GM18502 (cell line): ENCODE measurements around the gene TNNI2.

Experiments
- ATAC-seq: cut with Tn5 transposase; IDR thresholded peaks from one replicate; pipeline ENCODE4 v1.9.1; 2021; ENCODE audit warnings: mild to moderate bottlenecking; ENCODE audit not compliant: unreplicated experiment, poor library complexity

TNNI2 gene

GRCh38 chr11:1844221-1845094, 5.7 kb downstream of the TNNI2 start:
- ATAC-seq: no peak

DNA sequence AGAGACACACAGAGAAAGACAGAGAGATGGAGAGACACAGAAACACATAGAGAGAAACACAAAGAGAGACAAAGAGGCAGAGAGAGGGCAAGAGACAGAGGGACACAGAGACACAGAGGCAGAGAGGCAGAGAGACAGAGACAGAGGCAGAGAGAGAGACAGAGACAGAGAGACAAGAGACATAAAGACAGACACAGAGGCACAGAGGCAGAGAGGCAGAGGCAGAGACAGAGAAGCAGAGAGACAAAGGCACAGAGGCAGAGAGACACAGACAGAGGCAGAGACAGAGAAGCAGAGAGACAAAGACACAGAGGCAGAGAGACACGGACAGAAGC, 6.3 kb downstream of the TNNI2 start:
- ATAC-seq: no peak

- no peak for ATAC-seq
Measured at GRCh38 chr11:1845561-1846452, 7.0 kb downstream of the TNNI2 start.

GRCh38 chr11:1846453-1846932, 7.7 kb downstream of the TNNI2 start:
- ATAC-seq: no peak

GRCh38 chr11:1847006-1847735, 8.4 kb downstream of the TNNI2 start:
- no peak for ATAC-seq

- ATAC-seq: no peak
Measured at GRCh38 chr11:1847926-1848639, 9.3 kb downstream of the TNNI2 start.

- ATAC-seq: no peak
Measured at GRCh38 chr11:1848640-1849430, 10.1 kb downstream of the TNNI2 start.

DNA sequence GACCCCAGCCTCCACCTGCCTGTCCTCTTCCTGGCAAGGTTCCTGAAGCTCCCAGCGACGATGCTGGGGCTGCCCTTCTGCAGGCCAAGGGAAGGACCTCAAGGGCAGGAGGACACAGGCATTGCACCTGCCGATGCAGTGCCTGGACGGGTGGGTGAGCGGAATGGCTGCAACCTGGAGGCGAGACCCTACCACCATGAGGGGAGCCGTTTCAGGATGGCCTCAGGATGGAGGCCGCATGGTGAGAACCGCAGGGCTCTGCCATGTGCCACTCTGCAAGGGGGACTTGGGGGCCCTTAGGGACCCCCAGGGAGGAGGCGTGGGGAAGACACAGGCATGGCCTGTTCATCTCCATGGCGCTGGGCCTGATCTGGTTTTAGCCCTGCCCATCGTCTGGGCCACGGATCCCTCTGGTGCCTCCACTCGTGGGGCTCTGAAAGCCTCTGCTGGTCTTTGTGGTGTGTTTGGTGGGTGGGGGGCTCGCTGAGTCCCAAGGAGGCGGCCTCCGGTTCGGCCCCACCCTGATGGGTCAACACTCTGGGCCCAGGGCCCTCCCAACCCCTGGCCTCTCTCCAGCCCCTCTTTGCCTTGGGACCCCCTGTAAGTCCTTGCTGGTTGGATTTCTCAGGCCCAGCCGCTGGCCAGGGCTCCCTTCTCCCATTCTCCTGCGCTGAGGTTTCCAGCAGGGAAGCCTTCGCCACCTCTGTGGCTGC, 12.8 kb downstream of the TNNI2 start:
- ATAC-seq: no peak

DNA sequence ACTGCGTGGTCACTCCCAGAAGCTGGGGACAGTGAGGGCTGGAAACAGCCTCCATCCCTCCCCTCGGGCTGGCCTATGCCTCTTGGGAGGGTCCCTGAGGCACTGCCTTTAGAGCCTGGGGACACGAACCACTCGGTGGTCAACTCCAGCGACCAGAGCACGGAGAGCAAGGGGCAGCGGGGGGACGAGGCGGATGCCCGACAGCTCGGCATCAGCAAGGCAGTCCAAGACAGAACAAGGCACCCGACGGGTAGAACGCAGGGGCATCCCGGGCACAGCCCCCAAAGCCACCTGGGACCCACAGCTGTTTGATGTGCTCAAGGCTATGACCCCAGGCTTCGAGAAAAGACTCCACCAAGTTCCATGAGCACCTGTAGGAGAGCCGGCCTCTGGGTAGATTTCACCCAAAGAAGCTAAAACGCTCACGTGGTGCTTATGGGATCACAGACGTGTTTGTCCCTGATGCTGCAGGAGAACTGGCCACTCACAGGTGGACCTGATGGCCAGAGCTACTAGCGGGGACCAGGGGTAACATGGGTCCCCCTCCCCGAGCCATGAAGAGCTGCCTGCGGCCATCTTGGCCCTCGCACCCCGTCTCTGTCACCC, 13.6 kb downstream of the TNNI2 start:
- peak; percentile 2 for ATAC-seq

DNA sequence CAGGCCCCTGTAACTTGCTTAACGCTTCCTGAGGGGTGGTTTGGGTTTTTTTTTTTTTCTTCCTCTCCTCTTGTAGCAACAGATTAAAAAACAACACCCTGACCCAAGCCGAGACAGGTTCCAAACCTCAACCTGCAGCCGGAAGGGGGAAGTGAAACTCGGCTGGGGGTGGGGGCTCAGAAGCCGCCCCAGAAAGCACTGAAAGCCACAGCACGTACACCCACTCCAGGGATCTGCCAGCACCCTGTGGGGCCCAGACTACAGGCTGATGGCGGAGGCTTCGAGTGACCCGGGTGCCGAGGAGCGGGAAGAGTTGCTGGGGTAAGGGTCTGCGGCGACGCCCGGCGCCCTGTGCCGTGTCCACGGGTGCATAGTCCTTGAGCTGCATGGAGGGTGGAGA, 14.1 kb downstream of the TNNI2 start, which contains the start of gene LSP1:
Gene LSP1 (plus strand): TSS at position 208 of the 400 bp plus-strand sequence. CDS start 61 bp downstream, at position 269.
- ATAC-seq: peak; percentile 53

DNA sequence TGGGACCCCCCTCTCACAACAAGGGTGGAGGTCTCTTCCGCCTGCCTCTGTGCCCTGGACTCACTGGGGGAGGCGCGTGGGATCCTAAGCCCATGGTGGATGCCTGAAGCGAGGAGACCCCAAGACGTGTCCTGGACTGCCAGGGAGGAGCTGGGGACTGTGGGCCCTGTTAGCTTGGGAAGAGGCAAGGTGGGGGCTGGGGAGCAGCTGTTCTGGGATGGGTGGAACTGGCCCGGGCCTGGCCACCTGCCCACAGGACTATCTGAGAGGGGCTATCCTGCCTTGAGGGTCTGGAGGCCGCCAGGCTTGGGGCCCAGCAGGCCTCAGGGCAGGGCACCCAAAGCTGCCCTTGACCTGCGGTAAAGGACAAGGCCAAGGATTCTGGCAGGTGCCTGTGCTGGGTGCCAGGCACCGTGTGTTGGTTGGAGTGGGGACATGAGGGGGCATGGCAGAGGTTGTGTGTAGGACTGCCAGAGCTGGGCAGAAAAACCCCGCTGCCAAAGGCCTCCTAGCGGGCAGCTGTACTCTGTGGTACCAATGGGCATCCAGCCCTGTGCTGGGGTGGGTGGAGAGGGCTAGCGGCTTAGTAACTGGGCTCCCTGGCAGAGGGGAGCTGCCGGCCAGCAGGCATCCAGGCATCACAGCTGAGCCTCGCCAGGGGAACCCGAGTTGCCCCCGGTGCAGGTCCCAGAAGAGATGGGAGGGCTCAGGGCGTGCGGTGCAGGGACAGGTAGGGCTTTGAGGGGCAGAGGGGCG, 14.8 kb downstream of the TNNI2 start:
- ATAC-seq: no peak

- peak; percentile 20 for ATAC-seq
Measured at GRCh38 chr11:1854132-1854948, 15.6 kb downstream of the TNNI2 start.

- peak; percentile 42 for ATAC-seq
Measured at GRCh38 chr11:1854949-1855885, 16.4 kb downstream of the TNNI2 start.

- ATAC-seq: no peak
Measured at GRCh38 chr11:1855886-1856265, 17.1 kb downstream of the TNNI2 start.

DNA sequence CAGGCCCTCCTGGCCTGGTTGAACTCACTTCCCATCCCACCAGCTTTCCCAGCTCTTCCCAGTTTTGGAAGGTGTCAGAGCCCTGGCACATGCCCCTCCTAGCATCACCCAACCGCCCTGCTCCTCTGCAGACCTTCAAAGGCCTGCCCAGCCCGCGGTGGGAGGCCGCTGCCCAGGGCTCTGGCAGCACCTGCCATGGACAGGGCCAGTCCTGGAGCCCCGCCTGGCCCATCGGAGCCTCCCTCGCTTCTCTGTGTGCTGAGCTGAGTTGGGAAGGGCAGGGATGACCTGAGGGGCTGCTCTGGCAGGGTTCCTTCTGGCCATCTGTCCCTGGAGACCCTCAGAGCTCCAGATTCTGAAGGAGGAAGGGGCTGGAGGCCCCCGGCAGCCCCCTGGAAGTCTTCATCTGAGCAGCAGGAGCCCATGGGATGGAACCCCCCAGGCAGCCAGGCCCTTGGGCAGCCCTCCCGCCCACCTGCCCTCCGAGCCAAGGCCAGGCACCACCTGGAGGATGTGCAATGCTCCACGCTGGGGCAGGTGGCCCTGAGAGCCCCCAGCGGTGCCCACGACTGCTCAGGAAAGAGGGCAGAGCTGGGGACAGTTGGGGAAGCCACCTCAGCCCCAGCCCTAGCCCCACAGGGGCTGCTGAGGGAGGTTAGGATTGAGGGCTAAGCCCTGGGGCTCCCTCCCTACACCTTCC, 17.7 kb downstream of the TNNI2 start:
- ATAC-seq: no peak
